Measurements from ENCODE around the gene PCCA.

The PCCA gene

GRCh38 chr13:100154842-100155416 is 66.0 kb downstream of the PCCA start:
- H2BK120ac ChIP-seq (ENCODE audit: low read depth, low read length) = no peak overlapping the region
- H2BK5ac ChIP-seq (ENCODE audit: low read length) = no peak overlapping the region
- no peak overlapping the region for H4K5ac ChIP-seq (ENCODE audit: low read length)
- H3K27ac ChIP-seq (ENCODE audit: low read depth, low read length) = no peak overlapping the region
- no peaks in the 10 kb centered on the region for H3K27me3 ChIP-seq (ENCODE audit: insufficient read depth, low read length, poor library complexity)
- H3K4me1 ChIP-seq (ENCODE audit: control insufficient read depth, low read depth, low read length) = no peaks in the 10 kb centered on the region
- H2AK5ac ChIP-seq (ENCODE audit: low read length) = no peak overlapping the region
- H2BK15ac ChIP-seq (replicated peaks; ENCODE audit: low read depth) = no peak overlapping the region
- no peak overlapping the region for H3K4me2 ChIP-seq (ENCODE audit: low read length)
- no peaks in the 10 kb centered on the region for H3K79me1 ChIP-seq (ENCODE audit: low read length)
- no peak for DNase-seq
- H3K9ac ChIP-seq (ENCODE audit: low read length) = no peak overlapping the region
- no peak overlapping the region for H3K56ac ChIP-seq (ENCODE audit: low read length)
- H3K79me2 ChIP-seq (ENCODE audit: control insufficient read depth, insufficient read depth, low read length) = no peaks in the 10 kb centered on the region
- no peak overlapping the region for H3K23ac ChIP-seq (ENCODE audit: low read length)
- WGBS (ENCODE audit: extremely low coverage, insufficient coverage, low lambda C conversion rate) = no CpG with 5 or more reads among the region's 6 CpGs
- no peak overlapping the region for H3K4ac ChIP-seq (ENCODE audit: low read depth, low read length)
- no peak overlapping the region for H3K18ac ChIP-seq (ENCODE audit: low read length)
- no peak overlapping the region for H4K8ac ChIP-seq (ENCODE audit: low read depth, low read length)
- no peak overlapping the region for H3K4me3 ChIP-seq (ENCODE audit: low read length)
- no peaks in the 10 kb centered on the region for H3K36me3 ChIP-seq (ENCODE audit: control insufficient read depth, insufficient read depth, low read length)

DNA sequence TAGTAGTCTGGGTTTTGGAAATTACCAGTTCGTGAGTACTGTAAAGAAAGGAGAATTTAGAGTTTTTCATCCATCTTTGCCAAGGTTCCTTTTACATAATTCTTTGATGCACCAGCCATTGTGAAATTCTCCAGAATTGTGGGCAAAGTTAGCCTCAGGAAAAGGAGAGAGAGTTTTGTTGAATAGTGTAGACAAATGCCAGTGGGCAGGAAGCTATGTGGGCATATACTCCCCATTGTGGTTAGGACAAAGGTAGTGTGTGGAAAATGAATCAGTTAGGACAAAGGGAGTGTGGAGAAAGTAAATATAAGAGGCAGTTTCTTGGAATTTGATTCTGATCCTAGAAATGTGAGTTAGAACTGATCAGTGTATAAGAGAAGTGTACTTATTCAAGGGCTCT is 67.9 kb downstream of the PCCA start:
- Histone ChIP-seq H3K56ac (ENCODE audit: low read length) (no peak overlapping the region), H3K79me1 (ENCODE audit: low read length) (no peaks in the 10 kb centered on the region), H3K27me3 (ENCODE audit: insufficient read depth, low read length, poor library complexity) (no peaks in the 10 kb centered on the region), H3K23ac (ENCODE audit: low read length) (no peak overlapping the region), H3K4me2 (ENCODE audit: low read length) (no peak overlapping the region), H3K4me1 (ENCODE audit: control insufficient read depth, low read depth, low read length) (no peaks in the 10 kb centered on the region), H2BK120ac (ENCODE audit: low read depth, low read length) (no peak overlapping the region), H2AK5ac (ENCODE audit: low read length) (no peak overlapping the region), H2BK15ac (replicated peaks; ENCODE audit: low read depth) (no peak overlapping the region), H3K36me3 (ENCODE audit: control insufficient read depth, insufficient read depth, low read length) (no peaks in the 10 kb centered on the region), H3K18ac (ENCODE audit: low read length) (no peak overlapping the region), H4K5ac (ENCODE audit: low read length) (no peak overlapping the region), H3K4me3 (ENCODE audit: low read length) (no peak overlapping the region), H3K9ac (ENCODE audit: low read length) (no peak overlapping the region), H3K27ac (ENCODE audit: low read depth, low read length) (no peak overlapping the region), H4K8ac (ENCODE audit: low read depth, low read length) (no peak overlapping the region), H3K4ac (ENCODE audit: low read depth, low read length) (no peak overlapping the region), H3K79me2 (ENCODE audit: control insufficient read depth, insufficient read depth, low read length) (no peaks in the 10 kb centered on the region), H2BK5ac (ENCODE audit: low read length) (no peak overlapping the region)
- WGBS (ENCODE audit: extremely low coverage, insufficient coverage, low lambda C conversion rate) = no CpG with 5 or more reads among the region's 1 CpG
- no peak for DNase-seq

DNA sequence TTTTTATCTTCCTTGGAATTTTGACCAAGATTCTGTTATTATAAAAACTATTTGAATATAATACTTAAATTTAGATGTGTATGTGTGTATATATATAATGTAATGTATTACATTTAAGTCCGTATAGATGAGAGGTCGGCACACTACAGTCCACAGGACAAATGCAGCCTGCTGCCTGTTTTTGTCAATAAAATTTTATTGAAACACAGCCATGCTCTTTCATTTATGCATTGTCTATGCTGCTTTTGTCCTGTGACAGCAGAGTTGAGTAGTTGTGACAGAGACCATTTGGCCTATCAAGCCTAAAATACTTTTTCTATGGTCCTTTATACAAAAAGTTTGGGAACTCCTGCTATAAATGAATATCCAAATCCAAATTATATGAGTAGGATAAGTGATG is 69.7 kb downstream of the PCCA start:
- no peak overlapping the region for H3K4ac ChIP-seq (ENCODE audit: low read depth, low read length)
- no peak overlapping the region for H4K5ac ChIP-seq (ENCODE audit: low read length)
- H2BK120ac ChIP-seq (ENCODE audit: low read depth, low read length) = no peak overlapping the region
- no peak overlapping the region for H3K23ac ChIP-seq (ENCODE audit: low read length)
- no peak overlapping the region for H4K8ac ChIP-seq (ENCODE audit: low read depth, low read length)
- no peak overlapping the region for H3K27ac ChIP-seq (ENCODE audit: low read depth, low read length)
- H3K4me1 ChIP-seq (ENCODE audit: control insufficient read depth, low read depth, low read length) = no peaks in the 10 kb centered on the region
- H2BK5ac ChIP-seq (ENCODE audit: low read length) = no peak overlapping the region
- H3K9ac ChIP-seq (ENCODE audit: low read length) = no peak overlapping the region
- DNase-seq = no peak
- no peak overlapping the region for H3K56ac ChIP-seq (ENCODE audit: low read length)
- H3K79me2 ChIP-seq (ENCODE audit: control insufficient read depth, insufficient read depth, low read length) = no peaks in the 10 kb centered on the region
- no peaks in the 10 kb centered on the region for H3K27me3 ChIP-seq (ENCODE audit: insufficient read depth, low read length, poor library complexity)
- no CpG with 5 or more reads among the region's 2 CpGs for WGBS (ENCODE audit: extremely low coverage, insufficient coverage, low lambda C conversion rate)
- H2BK15ac ChIP-seq (replicated peaks; ENCODE audit: low read depth) = no peak overlapping the region
- H3K4me3 ChIP-seq (ENCODE audit: low read length) = no peak overlapping the region
- H3K4me2 ChIP-seq (ENCODE audit: low read length) = no peak overlapping the region
- no peaks in the 10 kb centered on the region for H3K79me1 ChIP-seq (ENCODE audit: low read length)
- no peak overlapping the region for H3K18ac ChIP-seq (ENCODE audit: low read length)
- H3K36me3 ChIP-seq (ENCODE audit: control insufficient read depth, insufficient read depth, low read length) = no peaks in the 10 kb centered on the region
- no peak overlapping the region for H2AK5ac ChIP-seq (ENCODE audit: low read length)

GRCh38 chr13:100159584-100159983 is 70.7 kb downstream of the PCCA start:
- H3K4me1 ChIP-seq (ENCODE audit: control insufficient read depth, low read depth, low read length) = no peaks in the 10 kb centered on the region
- H2BK120ac ChIP-seq (ENCODE audit: low read depth, low read length) = no peak overlapping the region
- no peak overlapping the region for H3K4ac ChIP-seq (ENCODE audit: low read depth, low read length)
- no peak overlapping the region for H3K4me3 ChIP-seq (ENCODE audit: low read length)
- H3K18ac ChIP-seq (ENCODE audit: low read length) = no peak overlapping the region
- no peak overlapping the region for H3K4me2 ChIP-seq (ENCODE audit: low read length)
- H3K36me3 ChIP-seq (ENCODE audit: control insufficient read depth, insufficient read depth, low read length) = no peaks in the 10 kb centered on the region
- no peak overlapping the region for H2BK5ac ChIP-seq (ENCODE audit: low read length)
- H3K56ac ChIP-seq (ENCODE audit: low read length) = no peak overlapping the region
- no peak overlapping the region for H4K5ac ChIP-seq (ENCODE audit: low read length)
- no peak overlapping the region for H4K8ac ChIP-seq (ENCODE audit: low read depth, low read length)
- no peaks in the 10 kb centered on the region for H3K27me3 ChIP-seq (ENCODE audit: insufficient read depth, low read length, poor library complexity)
- WGBS (ENCODE audit: extremely low coverage, insufficient coverage, low lambda C conversion rate) = no CpG with 5 or more reads among the region's 5 CpGs
- no peak overlapping the region for H2AK5ac ChIP-seq (ENCODE audit: low read length)
- no peak overlapping the region for H3K27ac ChIP-seq (ENCODE audit: low read depth, low read length)
- H3K79me2 ChIP-seq (ENCODE audit: control insufficient read depth, insufficient read depth, low read length) = no peaks in the 10 kb centered on the region
- DNase-seq = no peak
- H3K23ac ChIP-seq (ENCODE audit: low read length) = peak overlapping the region; percentile 99
- no peaks in the 10 kb centered on the region for H3K79me1 ChIP-seq (ENCODE audit: low read length)
- no peak overlapping the region for H3K9ac ChIP-seq (ENCODE audit: low read length)
- H2BK15ac ChIP-seq (replicated peaks; ENCODE audit: low read depth) = no peak overlapping the region

DNA sequence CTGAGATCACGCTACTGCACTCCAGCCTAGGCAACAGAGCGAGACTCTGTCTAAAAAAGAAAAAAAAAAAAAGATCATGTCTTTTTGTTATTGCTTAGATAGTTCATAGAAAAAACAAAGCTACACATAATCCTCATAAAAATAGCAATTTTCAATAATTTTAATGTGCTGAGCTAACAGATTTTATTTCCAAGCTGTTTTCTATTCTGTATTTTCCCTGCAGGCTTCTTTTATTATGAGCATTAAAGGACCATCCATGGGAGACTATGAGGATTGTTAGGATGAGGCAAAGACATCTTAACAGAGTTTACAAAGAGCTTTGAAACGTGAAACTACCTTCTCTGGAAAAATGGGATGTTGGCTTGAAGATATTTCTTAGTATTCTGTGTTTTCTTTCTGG is 71.6 kb downstream of the PCCA start:
- no peak overlapping the region for H4K5ac ChIP-seq (ENCODE audit: low read length)
- no peak for DNase-seq
- no peak overlapping the region for H3K9ac ChIP-seq (ENCODE audit: low read length)
- H3K4me3 ChIP-seq (ENCODE audit: low read length) = no peak overlapping the region
- no peak overlapping the region for H3K56ac ChIP-seq (ENCODE audit: low read length)
- H2BK5ac ChIP-seq (ENCODE audit: low read length) = no peak overlapping the region
- no peaks in the 10 kb centered on the region for H3K36me3 ChIP-seq (ENCODE audit: control insufficient read depth, insufficient read depth, low read length)
- H3K79me1 ChIP-seq (ENCODE audit: low read length) = no peaks in the 10 kb centered on the region
- no CpG with 5 or more reads among the region's 3 CpGs for WGBS (ENCODE audit: extremely low coverage, insufficient coverage, low lambda C conversion rate)
- H4K8ac ChIP-seq (ENCODE audit: low read depth, low read length) = no peak overlapping the region
- H3K4ac ChIP-seq (ENCODE audit: low read depth, low read length) = no peak overlapping the region
- no peak overlapping the region for H2AK5ac ChIP-seq (ENCODE audit: low read length)
- H3K27me3 ChIP-seq (ENCODE audit: insufficient read depth, low read length, poor library complexity) = no peaks in the 10 kb centered on the region
- H3K4me1 ChIP-seq (ENCODE audit: control insufficient read depth, low read depth, low read length) = no peaks in the 10 kb centered on the region
- H3K23ac ChIP-seq (ENCODE audit: low read length) = no peak overlapping the region
- H3K18ac ChIP-seq (ENCODE audit: low read length) = no peak overlapping the region
- no peak overlapping the region for H2BK15ac ChIP-seq (replicated peaks; ENCODE audit: low read depth)
- H3K79me2 ChIP-seq (ENCODE audit: control insufficient read depth, insufficient read depth, low read length) = no peaks in the 10 kb centered on the region
- no peak overlapping the region for H3K4me2 ChIP-seq (ENCODE audit: low read length)
- no peak overlapping the region for H2BK120ac ChIP-seq (ENCODE audit: low read depth, low read length)
- no peak overlapping the region for H3K27ac ChIP-seq (ENCODE audit: low read depth, low read length)

DNA sequence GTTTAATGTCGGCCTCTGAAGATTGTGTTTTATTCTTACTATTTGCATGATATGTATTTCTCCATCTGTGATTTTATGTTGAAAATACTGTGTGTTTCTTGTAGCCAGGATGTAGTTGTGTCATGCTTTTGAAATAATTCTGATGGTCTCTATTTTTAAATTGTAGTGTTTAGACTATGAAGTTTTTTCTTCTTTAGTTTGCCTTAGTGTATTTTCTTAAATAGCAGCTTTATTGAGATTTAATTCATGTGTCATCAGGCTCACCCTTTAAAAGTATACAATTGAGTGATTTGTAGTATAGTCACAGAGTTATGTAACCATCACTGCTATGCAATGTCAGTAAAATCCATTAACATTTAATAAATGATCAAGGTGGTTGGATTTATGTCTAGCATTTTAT is 74.5 kb downstream of the PCCA start:
- Histone ChIP-seq H3K4me1 (ENCODE audit: control insufficient read depth, low read depth, low read length) (no peaks in the 10 kb centered on the region), H2BK5ac (ENCODE audit: low read length) (no peak overlapping the region), H4K5ac (ENCODE audit: low read length) (no peak overlapping the region), H3K4me2 (ENCODE audit: low read length) (no peak overlapping the region), H3K56ac (ENCODE audit: low read length) (no peak overlapping the region), H3K27ac (ENCODE audit: low read depth, low read length) (no peak overlapping the region), H2AK5ac (ENCODE audit: low read length) (no peak overlapping the region), H2BK120ac (ENCODE audit: low read depth, low read length) (no peak overlapping the region), H3K18ac (ENCODE audit: low read length) (no peak overlapping the region), H3K79me1 (ENCODE audit: low read length) (no peaks in the 10 kb centered on the region), H3K36me3 (ENCODE audit: control insufficient read depth, insufficient read depth, low read length) (no peaks in the 10 kb centered on the region), H3K4me3 (ENCODE audit: low read length) (no peak overlapping the region), H3K9ac (ENCODE audit: low read length) (no peak overlapping the region), H3K23ac (ENCODE audit: low read length) (no peak overlapping the region), H3K27me3 (ENCODE audit: insufficient read depth, low read length, poor library complexity) (no peaks in the 10 kb centered on the region), H3K4ac (ENCODE audit: low read depth, low read length) (no peak overlapping the region), H4K8ac (ENCODE audit: low read depth, low read length) (no peak overlapping the region), H3K79me2 (ENCODE audit: control insufficient read depth, insufficient read depth, low read length) (no peaks in the 10 kb centered on the region), H2BK15ac (replicated peaks; ENCODE audit: low read depth) (no peak overlapping the region)
- no peak for DNase-seq
- no CpG with 5 or more reads among the region's 1 CpG for WGBS (ENCODE audit: extremely low coverage, insufficient coverage, low lambda C conversion rate)

All from mesendoderm (in vitro differentiated cells).